HepG2 (cell line): ENCODE data around the gene QRICH2. TPM values are rescaled to one million over a fixed set of nuclear protein-coding genes. Genes with fewer than 3 reads are reported as not detected.

ENCODE experiments used
- CBX1 ChIP-seq: IDR thresholded peaks from one replicate; pipeline ENCODE4 v1.6.1; 2016; ENCODE audit warnings: antibody characterized with exemption, low read depth
- CCAR2 ChIP-seq: fragments of 200-400 bp; formaldehyde crosslinking; optimal IDR thresholded peaks from 2 replicates; pipeline ENCODE3; 2018; ENCODE audit warnings: low read depth, mild to moderate bottlenecking, low read length, moderate library complexity
- CREB1 ChIP-seq, 2 experiments: fragments of 450-650 bp in 1 of 2; IDR thresholded peaks; 2 replicates each; pipeline ENCODE4 v1.6.1; 2016 to 2017; ENCODE audit warnings: control low read depth in 1 of 2, mild to moderate bottlenecking in 1 of 2, missing compliant biosample characterization in 1 of 2, missing genetic modification characterization in 1 of 2
- ELF4 ChIP-seq: sonication (generic); formaldehyde crosslinking; IDR thresholded peaks from 2 replicates; pipeline ENCODE4 v1.5.0; 2020; ENCODE audit warnings: missing genetic modification reagents, mild to moderate bottlenecking, moderate library complexity, borderline replicate concordance
- ETV6 ChIP-seq: sonication (generic); formaldehyde crosslinking; conservative IDR thresholded peaks from 2 replicates; pipeline ENCODE4 v1.4.0; 2020; ENCODE audit warnings: missing genetic modification reagents
- FOSL1 ChIP-seq: sonication (generic); formaldehyde crosslinking; IDR thresholded peaks from 2 replicates; pipeline ENCODE4 v1.9.0; 2021; ENCODE audit warnings: missing genetic modification reagents, borderline replicate concordance
- FOXA1 ChIP-seq, 2 experiments: fragments of 450-650 bp in 1 of 2; sonication (generic) in 1 of 2; formaldehyde crosslinking in 1 of 2; IDR thresholded peaks; 2 replicates each; pipeline versions ENCODE4 v1.4.0 to v1.6.1; 2016 to 2020; ENCODE audit warnings: missing genetic modification reagents in 1 of 2
- FOXJ3 ChIP-seq: sonication (generic); formaldehyde crosslinking; IDR thresholded peaks from 2 replicates; pipeline ENCODE4 v1.4.0; 2020; ENCODE audit warnings: missing genetic modification reagents, mild to moderate bottlenecking, borderline replicate concordance
- NCOA2 ChIP-seq: sonication (generic); formaldehyde crosslinking; IDR thresholded peaks from 2 replicates; pipeline ENCODE4 v1.8.0; 2022; ENCODE audit warnings: inconsistent platforms
- NFATC3 ChIP-seq: sonication (generic); formaldehyde crosslinking; IDR thresholded peaks from 2 replicates; pipeline ENCODE4 v1.5.1; 2020; ENCODE audit warnings: mild to moderate bottlenecking, missing genetic modification reagents
- NFRKB ChIP-seq: fragments of 450-650 bp; IDR thresholded peaks from 2 replicates; pipeline ENCODE4 v1.6.1; 2017
- RXRB ChIP-seq: IDR thresholded peaks from 2 replicates; pipeline ENCODE4 v1.6.1; 2016; ENCODE audit warnings: borderline replicate concordance, missing genetic modification reagents, missing compliant biosample characterization
- TARDBP ChIP-seq: sonication (generic); formaldehyde crosslinking; IDR thresholded peaks from 2 replicates; pipeline ENCODE4 v1.8.0; 2022; ENCODE audit warnings: mild to moderate bottlenecking, missing genetic modification reagents
- TBP ChIP-seq: sonication (generic); formaldehyde crosslinking; IDR thresholded peaks from 2 replicates; pipeline ENCODE4 v1.5.0; 2020; ENCODE audit warnings: missing genetic modification reagents
- ZFP36L1 ChIP-seq: sonication (generic); formaldehyde crosslinking; IDR thresholded peaks from 2 replicates; pipeline ENCODE4 v1.8.0; 2022; ENCODE audit warnings: mild to moderate bottlenecking, missing genetic modification reagents, moderate library complexity
- ZNF501 ChIP-seq: sonication (generic); formaldehyde crosslinking; IDR thresholded peaks from 2 replicates; pipeline ENCODE4 v1.5.1; 2020; ENCODE audit warnings: mild to moderate bottlenecking, moderate library complexity, missing genetic modification reagents
- polyA plus RNA-seq, 8 experiments: library from polyadenylated mRNA; depleted of rRNA in 3 of 8; stranded (reverse) in 7 of 8; unstranded in 1 of 8; fragments of >200 nt; fragmentation: Illumina TruSeq in 4 of 8; extraction: Trizol in 4 of 8; gene quantifications; 2 replicates each; pipeline versions ENCODE4 v1.2.1 to v1.2.3, GENCODE V29; 2011 to 2016; ENCODE audit warnings: low read depth in 4 of 8, missing spikeins in 1 of 8, mixed read lengths in 1 of 8; ENCODE audit not compliant: insufficient read depth in 1 of 8
- total RNA-seq, 5 experiments: library from RNA; depleted of rRNA; stranded (reverse); fragments of >200 nt; fragmentation: Illumina TruSeq; extraction: Trizol; gene quantifications; 2 replicates each; pipeline ENCODE4 v1.2.3, GENCODE V29; 2016; ENCODE audit warnings: low read depth in 1 of 5
- TF ChIP-seq, protein P1 (sequence below): sonication (generic); formaldehyde crosslinking; IDR thresholded peaks from 2 replicates; pipeline ENCODE4 v1.4.0; 2020; ENCODE audit warnings: mild to moderate bottlenecking, missing genetic modification reagents
- TF ChIP-seq, protein P2 (sequence below): sonication (generic); formaldehyde crosslinking; IDR thresholded peaks from 2 replicates; pipeline ENCODE4 v1.4.0; 2020; ENCODE audit warnings: missing genetic modification reagents
- TF ChIP-seq, protein P3 (sequence below): sonication (generic); formaldehyde crosslinking; IDR thresholded peaks from 2 replicates; pipeline ENCODE4 v1.4.0; 2020; ENCODE audit warnings: missing genetic modification reagents
- TF ChIP-seq, protein P4 (sequence below): sonication (generic); formaldehyde crosslinking; IDR thresholded peaks from 2 replicates; pipeline ENCODE4 v1.8.0; 2022; ENCODE audit warnings: mild to moderate bottlenecking, missing genetic modification reagents
- TF ChIP-seq, protein P5 (sequence below): sonication (generic); formaldehyde crosslinking; IDR thresholded peaks from 2 replicates; pipeline ENCODE4 v1.5.1; 2020; ENCODE audit warnings: missing genetic modification reagents, mild to moderate bottlenecking, borderline replicate concordance

Gene QRICH2
- total and polyA plus RNA-seq, 2 of the 13 experiments (the other 11 are each of a cell fraction or from before 2014, with no cell fraction given) = 3.7 to 5.7 TPM

DNA sequence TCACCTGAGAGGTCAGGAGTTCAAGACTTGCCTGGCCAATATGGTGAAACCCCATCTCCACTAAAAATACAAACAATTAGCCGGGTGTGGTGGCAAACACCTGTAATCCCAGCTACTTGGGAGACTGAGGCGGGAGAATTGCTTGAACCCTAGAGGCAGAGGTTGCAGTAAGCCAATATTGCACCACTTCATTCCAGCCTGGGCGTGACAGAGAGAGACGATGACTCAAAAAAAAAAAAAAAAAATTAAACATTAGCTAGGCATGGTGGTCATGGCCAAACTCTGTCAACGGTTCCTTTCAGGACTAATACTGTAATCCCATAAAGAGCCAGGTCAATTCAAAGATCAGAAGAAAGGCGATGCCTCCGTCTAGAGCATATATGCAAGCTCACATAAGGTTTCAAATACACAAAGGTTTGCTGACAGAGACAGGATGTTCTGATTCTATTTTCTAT lies 70.2 kb downstream of the QRICH2 start (continued):
- TF ChIP-seq, protein P1, sequence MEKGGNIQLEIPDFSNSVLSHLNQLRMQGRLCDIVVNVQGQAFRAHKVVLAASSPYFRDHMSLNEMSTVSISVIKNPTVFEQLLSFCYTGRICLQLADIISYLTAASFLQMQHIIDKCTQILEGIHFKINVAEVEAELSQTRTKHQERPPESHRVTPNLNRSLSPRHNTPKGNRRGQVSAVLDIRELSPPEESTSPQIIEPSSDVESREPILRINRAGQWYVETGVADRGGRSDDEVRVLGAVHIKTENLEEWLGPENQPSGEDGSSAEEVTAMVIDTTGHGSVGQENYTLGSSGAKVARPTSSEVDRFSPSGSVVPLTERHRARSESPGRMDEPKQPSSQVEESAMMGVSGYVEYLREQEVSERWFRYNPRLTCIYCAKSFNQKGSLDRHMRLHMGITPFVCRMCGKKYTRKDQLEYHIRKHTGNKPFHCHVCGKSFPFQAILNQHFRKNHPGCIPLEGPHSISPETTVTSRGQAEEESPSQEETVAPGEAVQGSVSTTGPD = no peak
- TF ChIP-seq TBP (CRISPR knock-in tag) (no peak), NFRKB (no peak), ZFP36L1 (CRISPR knock-in tag) (peak; percentile 49; the same call in 1 of the 2 replicates), NFATC3 (CRISPR knock-in tag) (no peak), CCAR2 (no peak), ETV6 (CRISPR knock-in tag) (no peak), ELF4 (CRISPR knock-in tag) (no peak), CREB1 (IDR thresholded peaks at IDR 0.05) (peak; percentile 64; the same call in 1 of the 2 replicates), CREB1 (CRISPR knock-in tag; IDR thresholded peaks at IDR 0.05) (peak; percentile 76), RXRB (CRISPR knock-in tag) (peak; percentile 69; the same call in 1 of the 2 replicates), TARDBP (CRISPR knock-in tag) (peak; percentile 79), FOSL1 (CRISPR knock-in tag) (peak; percentile 65), NCOA2 (peak; percentile 71), FOXA1 (IDR thresholded peaks at IDR 0.05) (no peak), FOXA1 (CRISPR knock-in tag; IDR thresholded peaks at IDR 0.05) (peak; percentile 59; the same call in 1 of the 2 replicates), CBX1 (no peak), ZNF501 (CRISPR knock-in tag) (peak; percentile 54; the same call in 1 of the 2 replicates), FOXJ3 (peak; percentile 47; the same call in 1 of the 2 replicates)
- TF ChIP-seq, protein P2, sequence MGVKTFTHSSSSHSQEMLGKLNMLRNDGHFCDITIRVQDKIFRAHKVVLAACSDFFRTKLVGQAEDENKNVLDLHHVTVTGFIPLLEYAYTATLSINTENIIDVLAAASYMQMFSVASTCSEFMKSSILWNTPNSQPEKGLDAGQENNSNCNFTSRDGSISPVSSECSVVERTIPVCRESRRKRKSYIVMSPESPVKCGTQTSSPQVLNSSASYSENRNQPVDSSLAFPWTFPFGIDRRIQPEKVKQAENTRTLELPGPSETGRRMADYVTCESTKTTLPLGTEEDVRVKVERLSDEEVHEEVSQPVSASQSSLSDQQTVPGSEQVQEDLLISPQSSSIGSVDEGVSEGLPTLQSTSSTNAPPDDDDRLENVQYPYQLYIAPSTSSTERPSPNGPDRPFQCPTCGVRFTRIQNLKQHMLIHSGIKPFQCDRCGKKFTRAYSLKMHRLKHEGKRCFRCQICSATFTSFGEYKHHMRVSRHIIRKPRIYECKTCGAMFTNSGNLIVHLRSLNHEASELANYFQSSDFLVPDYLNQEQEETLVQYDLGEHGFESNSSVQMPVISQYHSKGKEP (CRISPR knock-in tag) = no peak
- TF ChIP-seq, protein P3, sequence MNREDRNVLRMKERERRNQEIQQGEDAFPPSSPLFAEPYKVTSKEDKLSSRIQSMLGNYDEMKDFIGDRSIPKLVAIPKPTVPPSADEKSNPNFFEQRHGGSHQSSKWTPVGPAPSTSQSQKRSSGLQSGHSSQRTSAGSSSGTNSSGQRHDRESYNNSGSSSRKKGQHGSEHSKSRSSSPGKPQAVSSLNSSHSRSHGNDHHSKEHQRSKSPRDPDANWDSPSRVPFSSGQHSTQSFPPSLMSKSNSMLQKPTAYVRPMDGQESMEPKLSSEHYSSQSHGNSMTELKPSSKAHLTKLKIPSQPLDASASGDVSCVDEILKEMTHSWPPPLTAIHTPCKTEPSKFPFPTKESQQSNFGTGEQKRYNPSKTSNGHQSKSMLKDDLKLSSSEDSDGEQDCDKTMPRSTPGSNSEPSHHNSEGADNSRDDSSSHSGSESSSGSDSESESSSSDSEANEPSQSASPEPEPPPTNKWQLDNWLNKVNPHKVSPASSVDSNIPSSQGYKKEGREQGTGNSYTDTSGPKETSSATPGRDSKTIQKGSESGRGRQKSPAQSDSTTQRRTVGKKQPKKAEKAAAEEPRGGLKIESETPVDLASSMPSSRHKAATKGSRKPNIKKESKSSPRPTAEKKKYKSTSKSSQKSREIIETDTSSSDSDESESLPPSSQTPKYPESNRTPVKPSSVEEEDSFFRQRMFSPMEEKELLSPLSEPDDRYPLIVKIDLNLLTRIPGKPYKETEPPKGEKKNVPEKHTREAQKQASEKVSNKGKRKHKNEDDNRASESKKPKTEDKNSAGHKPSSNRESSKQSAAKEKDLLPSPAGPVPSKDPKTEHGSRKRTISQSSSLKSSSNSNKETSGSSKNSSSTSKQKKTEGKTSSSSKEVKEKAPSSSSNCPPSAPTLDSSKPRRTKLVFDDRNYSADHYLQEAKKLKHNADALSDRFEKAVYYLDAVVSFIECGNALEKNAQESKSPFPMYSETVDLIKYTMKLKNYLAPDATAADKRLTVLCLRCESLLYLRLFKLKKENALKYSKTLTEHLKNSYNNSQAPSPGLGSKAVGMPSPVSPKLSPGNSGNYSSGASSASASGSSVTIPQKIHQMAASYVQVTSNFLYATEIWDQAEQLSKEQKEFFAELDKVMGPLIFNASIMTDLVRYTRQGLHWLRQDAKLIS = no peak
- TF ChIP-seq, protein P4, sequence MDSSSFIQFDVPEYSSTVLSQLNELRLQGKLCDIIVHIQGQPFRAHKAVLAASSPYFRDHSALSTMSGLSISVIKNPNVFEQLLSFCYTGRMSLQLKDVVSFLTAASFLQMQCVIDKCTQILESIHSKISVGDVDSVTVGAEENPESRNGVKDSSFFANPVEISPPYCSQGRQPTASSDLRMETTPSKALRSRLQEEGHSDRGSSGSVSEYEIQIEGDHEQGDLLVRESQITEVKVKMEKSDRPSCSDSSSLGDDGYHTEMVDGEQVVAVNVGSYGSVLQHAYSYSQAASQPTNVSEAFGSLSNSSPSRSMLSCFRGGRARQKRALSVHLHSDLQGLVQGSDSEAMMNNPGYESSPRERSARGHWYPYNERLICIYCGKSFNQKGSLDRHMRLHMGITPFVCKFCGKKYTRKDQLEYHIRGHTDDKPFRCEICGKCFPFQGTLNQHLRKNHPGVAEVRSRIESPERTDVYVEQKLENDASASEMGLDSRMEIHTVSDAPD (CRISPR knock-in tag) = peak; percentile 65; the same call in 1 of the 2 replicates
- TF ChIP-seq, protein P5, sequence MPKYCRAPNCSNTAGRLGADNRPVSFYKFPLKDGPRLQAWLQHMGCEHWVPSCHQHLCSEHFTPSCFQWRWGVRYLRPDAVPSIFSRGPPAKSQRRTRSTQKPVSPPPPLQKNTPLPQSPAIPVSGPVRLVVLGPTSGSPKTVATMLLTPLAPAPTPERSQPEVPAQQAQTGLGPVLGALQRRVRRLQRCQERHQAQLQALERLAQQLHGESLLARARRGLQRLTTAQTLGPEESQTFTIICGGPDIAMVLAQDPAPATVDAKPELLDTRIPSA (CRISPR knock-in tag) = no peak
